ENCODE data around the gene TTC34. TPM values are rescaled to one million over a fixed set of nuclear protein-coding genes. Genes with fewer than 3 reads are reported as not detected.
A peak's percentile ranks its signal among the peaks of the same experiment; 100 is the strongest.

Gene TTC34
- under 1 TPM in 2 of 4 donors, not detected in 2; 0.17 to 0.56 TPM for total RNA-seq

GRCh38 chr1:2801535-2802291, at the start of gene TTC34:
TSS of gene TTC34 (minus strand) at chr1:2801693. CDS start at chr1:2800827, 866 bp downstream.
- TF ChIP-seq EP300 (IDR thresholded peaks at IDR 0.05) (no peak), POLR2A (IDR thresholded peaks at IDR 0.05) (no peak), POLR2AphosphoS5 (IDR thresholded peaks at IDR 0.05) (no peak), CTCF (IDR thresholded peaks at IDR 0.05) (peak in 1 of 2 donors; percentile 40)
- 60% methylated on average over 1 of the region's 21 CpGs for WGBS
- no peaks in the 10 kb centered on the region for H3K36me3 ChIP-seq
- H3K27me3 ChIP-seq: peaks cover 87% of the 10 kb centered on the region
- H3K9me3 ChIP-seq: no peaks in the 10 kb centered on the region
- peaks cover 6% of the 10 kb centered on the region for H3K4me1 ChIP-seq
- peak; percentile 62 to 69 for DNase-seq (ENCODE audit: low spot score in 2 of 2)
- H3K4me3 ChIP-seq: no peak within 1 kb of the TSS
- no peak within 1 kb of the TSS for H3K27ac ChIP-seq

- no peak for DNase-seq (ENCODE audit: low spot score in 2 of 2)
- Histone ChIP-seq H3K9me3 (no peaks in the 10 kb centered on the region), H3K36me3 (no peaks in the 10 kb centered on the region), H3K27me3 (peaks cover 70% of the 10 kb centered on the region), H3K27ac (no peak overlapping the region), H3K4me3 (no peak overlapping the region), H3K4me1 (peaks cover 3% of the 10 kb centered on the region)
- 68% methylated on average over 17 of the region's 17 CpGs for WGBS
- TF ChIP-seq CTCF (IDR thresholded peaks at IDR 0.05) (no peak), POLR2A (IDR thresholded peaks at IDR 0.05) (no peak), EP300 (IDR thresholded peaks at IDR 0.05) (no peak), POLR2AphosphoS5 (IDR thresholded peaks at IDR 0.05) (no peak)
These were observed 49.0 kb upstream of the TTC34 start for GRCh38 chr1:2850502-2850901.

GRCh38 chr1:2848006-2848670, 46.6 kb upstream of the TTC34 start:
- WGBS: 67% methylated on average over 16 of the region's 16 CpGs
- no peak overlapping the region for H3K4me3 ChIP-seq
- no peaks in the 10 kb centered on the region for H3K4me1 ChIP-seq
- peaks cover 56% of the 10 kb centered on the region for H3K27me3 ChIP-seq
- TF ChIP-seq POLR2A (IDR thresholded peaks at IDR 0.05): no peak
- no peak for TF ChIP-seq EP300 (IDR thresholded peaks at IDR 0.05)
- no peak for TF ChIP-seq CTCF (IDR thresholded peaks at IDR 0.05)
- TF ChIP-seq POLR2AphosphoS5 (IDR thresholded peaks at IDR 0.05): no peak
- DNase-seq (ENCODE audit: low spot score in 2 of 2): no peak
- no peaks in the 10 kb centered on the region for H3K9me3 ChIP-seq
- no peak overlapping the region for H3K27ac ChIP-seq
- H3K36me3 ChIP-seq: no peaks in the 10 kb centered on the region

- Histone ChIP-seq H3K4me1 (no peaks in the 10 kb centered on the region), H3K27me3 (peaks cover 53% of the 10 kb centered on the region), H3K27ac (no peak overlapping the region), H3K36me3 (no peaks in the 10 kb centered on the region), H3K9me3 (no peaks in the 10 kb centered on the region), H3K4me3 (no peak overlapping the region)
- TF ChIP-seq EP300 (IDR thresholded peaks at IDR 0.05) (no peak), POLR2AphosphoS5 (IDR thresholded peaks at IDR 0.05) (no peak), CTCF (IDR thresholded peaks at IDR 0.05) (no peak), POLR2A (IDR thresholded peaks at IDR 0.05) (no peak)
- no peak for DNase-seq (ENCODE audit: low spot score in 2 of 2)
- 49% methylated on average over 17 of the region's 23 CpGs for WGBS
These were observed 45.8 kb upstream of the TTC34 start for GRCh38 chr1:2847086-2847985.
